HG03108 (cell line): ENCODE data around the gene BTBD10.

Experiments
- ATAC-seq: cut with Tn5 transposase; IDR thresholded peaks from one replicate; pipeline ENCODE4 v1.9.1; 2021; ENCODE audit warnings: moderate library complexity; ENCODE audit not compliant: unreplicated experiment

BTBD10 gene

DNA sequence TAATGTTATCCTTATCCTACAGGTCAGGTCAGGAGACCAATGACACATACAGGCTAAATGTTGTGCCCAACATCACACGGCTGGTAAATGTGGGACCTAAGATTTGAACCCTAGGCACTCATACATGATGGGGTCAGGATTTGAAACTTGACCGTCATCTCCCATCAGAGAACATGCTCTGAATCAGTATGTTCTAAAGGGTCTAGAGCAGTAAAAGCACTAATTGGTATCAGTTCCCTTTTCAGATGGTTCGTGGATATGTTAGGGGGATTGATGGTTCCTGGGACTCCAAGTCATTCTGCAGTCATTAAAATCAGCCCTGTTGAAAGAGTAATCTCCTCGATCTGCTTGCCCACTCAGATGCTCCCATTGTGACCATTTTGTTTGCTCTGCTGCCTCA lies 120.0 kb downstream of the BTBD10 start:
- ATAC-seq = no peak

DNA sequence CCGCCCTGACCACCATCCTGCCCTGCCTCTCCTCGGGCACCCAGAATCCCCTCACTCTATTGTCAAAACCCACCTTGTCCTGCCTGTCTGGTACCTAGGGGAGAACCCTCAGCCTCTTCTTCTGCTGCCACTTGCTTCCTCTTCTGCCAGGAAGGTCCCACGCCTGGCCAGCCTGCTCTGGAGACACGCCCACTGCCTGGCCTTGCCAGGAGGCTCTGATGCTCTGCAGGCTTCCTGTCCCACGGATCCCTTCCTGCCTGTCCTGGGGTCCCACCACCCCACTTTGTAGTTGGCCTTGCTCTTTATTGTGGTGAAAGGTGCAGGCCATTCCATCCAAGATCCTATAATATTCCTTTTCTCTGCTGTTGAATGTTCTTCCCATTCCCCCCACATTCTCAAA lies 122.0 kb downstream of the BTBD10 start:
- no peak for ATAC-seq

DNA sequence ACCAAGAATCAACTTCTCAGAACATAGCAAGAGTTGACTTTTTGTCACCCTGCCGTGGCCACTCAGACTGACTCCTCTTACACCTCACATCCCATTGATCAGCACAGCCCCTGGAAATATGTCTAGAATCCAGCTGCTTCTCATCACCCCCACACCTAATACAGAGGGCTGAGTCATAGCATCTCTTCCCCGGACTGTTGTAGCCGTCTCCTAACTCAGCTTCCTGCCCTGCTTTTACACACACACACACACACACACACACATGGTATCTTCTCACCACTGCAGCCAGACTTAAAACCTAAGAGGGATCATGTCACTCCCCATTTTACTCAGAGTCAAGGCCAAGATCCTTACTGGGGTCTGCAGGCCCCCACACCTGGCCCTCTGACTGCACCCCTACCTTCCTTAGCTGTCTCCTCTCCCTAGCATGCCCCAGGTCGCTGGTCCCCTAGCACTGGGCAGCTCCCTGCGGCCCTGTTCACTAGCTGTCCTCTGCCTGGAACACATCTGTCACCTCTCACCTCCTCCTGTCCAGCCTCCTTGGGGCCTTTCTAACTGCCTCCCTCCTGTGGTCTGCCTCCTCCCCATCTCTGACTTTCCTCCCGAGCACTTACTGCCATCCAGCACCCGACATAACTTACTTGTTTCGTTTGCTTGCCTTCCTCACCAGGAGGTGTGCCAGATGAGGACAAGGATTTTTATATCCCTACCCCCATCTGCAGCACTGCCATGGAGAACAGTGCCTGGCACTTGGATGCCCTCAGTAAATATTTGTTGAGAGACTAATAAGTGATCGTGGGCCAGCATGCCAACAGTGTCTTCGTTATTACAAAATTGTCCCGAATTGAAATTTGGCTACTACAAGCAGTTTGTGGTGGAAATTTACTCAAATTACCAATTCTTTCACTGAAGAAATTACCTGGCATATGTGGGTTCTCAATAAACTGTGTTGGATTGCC lies 123.5 kb downstream of the BTBD10 start:
- no peak for ATAC-seq

DNA sequence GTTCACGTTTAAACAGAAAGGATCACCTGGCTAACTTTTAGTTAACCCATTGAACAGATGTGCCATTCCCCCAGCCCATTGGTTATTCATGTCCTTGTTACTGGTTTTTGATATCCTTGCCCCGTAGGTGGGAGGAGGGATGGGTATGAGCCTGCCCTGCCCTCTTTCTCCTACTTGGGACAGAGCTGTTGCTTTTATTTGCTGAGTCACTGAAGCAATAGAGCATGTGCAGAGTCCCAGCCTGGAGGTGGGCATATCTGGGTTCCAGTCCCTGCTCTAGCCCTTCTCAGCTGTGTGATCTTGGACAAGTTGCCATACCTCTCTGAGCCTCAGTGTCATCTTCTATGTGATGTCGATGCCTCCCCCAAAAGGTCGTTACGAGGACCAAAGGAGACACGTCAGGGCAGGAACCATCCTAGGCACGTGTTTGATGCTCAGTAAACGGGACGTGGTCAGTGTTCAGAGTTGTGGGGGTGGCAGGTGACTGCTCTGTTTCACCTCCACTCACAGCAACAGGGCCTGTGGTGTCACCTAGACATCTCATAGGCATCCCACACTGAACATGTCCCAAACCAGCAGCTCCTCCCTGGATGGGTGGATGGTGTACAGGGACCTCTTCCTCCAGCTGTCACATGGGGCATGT lies 124.5 kb downstream of the BTBD10 start:
- ATAC-seq = no peak

DNA sequence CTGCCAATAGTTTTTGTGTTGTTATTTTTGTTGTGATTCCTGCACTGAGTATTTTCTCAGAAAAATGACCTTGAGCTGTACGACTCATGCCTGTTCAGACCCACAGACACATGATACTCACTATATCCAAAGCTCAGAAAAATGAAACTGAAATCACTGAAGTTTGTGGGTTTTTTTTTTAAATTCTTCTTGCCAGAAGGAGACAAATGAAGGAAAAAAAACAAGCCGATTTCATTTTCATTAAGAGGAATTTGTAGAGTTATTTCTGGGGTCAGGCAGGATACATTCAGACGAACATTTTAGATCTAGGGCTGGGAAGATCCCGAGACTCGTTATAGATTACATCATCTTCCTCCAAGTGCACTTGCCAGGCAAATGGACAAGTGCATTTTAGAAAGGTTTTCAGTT lies 125.0 kb downstream of the BTBD10 start:
- no peak for ATAC-seq
